ENCODE data around the gene SLX9.

SLX9 gene

GRCh38 chr21:44991538-44992483 lies 52.0 kb downstream of the SLX9 start:
- no peak for DNase-seq (ENCODE audit: low read depth)

GRCh38 chr21:44992608-44993031 lies 52.8 kb downstream of the SLX9 start:
- DNase-seq (ENCODE audit: low read depth), result no peak

- DNase-seq (ENCODE audit: low read depth), result no peak
These were observed 53.7 kb downstream of the SLX9 start for GRCh38 chr21:44993321-44994046.

- no peak for DNase-seq (ENCODE audit: low read depth)
These were observed 54.3 kb downstream of the SLX9 start for GRCh38 chr21:44994047-44994694.

- no peak for DNase-seq (ENCODE audit: low read depth)
These were observed 55.0 kb downstream of the SLX9 start for GRCh38 chr21:44994695-44995342.

- DNase-seq (ENCODE audit: low read depth), result no peak
These were observed 55.6 kb downstream of the SLX9 start for GRCh38 chr21:44995343-44995941.

GRCh38 chr21:44996096-44996495 lies 56.3 kb downstream of the SLX9 start:
- DNase-seq (ENCODE audit: low read depth), result no peak

- DNase-seq (ENCODE audit: low read depth), result no peak
These were observed 56.7 kb downstream of the SLX9 start for GRCh38 chr21:44996501-44996921.

GRCh38 chr21:44996983-44997936 lies 57.4 kb downstream of the SLX9 start:
- DNase-seq (ENCODE audit: low read depth), result no peak

GRCh38 chr21:44998086-44998620 lies 58.3 kb downstream of the SLX9 start:
- DNase-seq (ENCODE audit: low read depth), result no peak

GRCh38 chr21:44998621-44999427 lies 59.0 kb downstream of the SLX9 start:
- no peak for DNase-seq (ENCODE audit: low read depth)

GRCh38 chr21:44999428-44999971 lies 59.7 kb downstream of the SLX9 start:
- DNase-seq (ENCODE audit: low read depth), result no peak

- no peak for DNase-seq (ENCODE audit: low read depth)
These were observed 60.3 kb downstream of the SLX9 start for GRCh38 chr21:44999972-45000636.

- no peak for DNase-seq (ENCODE audit: low read depth)
These were observed 60.9 kb downstream of the SLX9 start for GRCh38 chr21:45000637-45001133.

GRCh38 chr21:45001134-45002095 lies 61.6 kb downstream of the SLX9 start:
- DNase-seq (ENCODE audit: low read depth), result peak; percentile 71

- no peak for DNase-seq (ENCODE audit: low read depth)
These were observed 62.8 kb downstream of the SLX9 start for GRCh38 chr21:45002381-45003204.

Measured in stromal cell of bone marrow (primary cell).